Heart right ventricle (tissue), 16 donors: ENCODE measurements around the gene PTTG1IP. TPM values are rescaled to one million over a fixed set of nuclear protein-coding genes. Genes with fewer than 3 reads are reported as not detected.

Source experiments
- ATAC-seq, 8 donors: fragments of 200-7000 bp; cut with Tn5 transposase; one replicate each; pipeline ENCODE4 v1.9.1; 2020; ENCODE audit warnings: mild to moderate bottlenecking in 8 of 8, moderate library complexity in 8 of 8, moderate number of reproducible peaks in 1 of 8
- DNase-seq, 2 donors: peaks; one replicate each; pipeline ENCODE4 v3.0.0-alpha.2; 2020
- H3K27ac ChIP-seq, 10 donors: fragments of 200-600 bp; sonication (generic) in 2 of 10; one replicate each; pipeline versions ENCODE4 v1.5.0 to v1.8.0; 2020 to 2022; ENCODE audit warnings: mild to moderate bottlenecking in 3 of 10
- H3K27me3 ChIP-seq, 7 donors: fragments of 200-600 bp; one replicate each; pipeline ENCODE4 v1.8.0; 2021 to 2022; ENCODE audit warnings: mild to moderate bottlenecking in 2 of 7
- H3K36me3 ChIP-seq, 9 donors: fragments of 200-600 bp; sonication (generic) in 1 of 9; one replicate each; pipeline versions ENCODE4 v1.5.0 to v1.8.0; 2020 to 2022; ENCODE audit warnings: mild to moderate bottlenecking in 2 of 9
- H3K4me1 ChIP-seq, 9 donors: fragments of 200-600 bp; sonication (generic) in 1 of 9; one replicate each; pipeline versions ENCODE4 v1.5.0 to v1.8.0; 2020 to 2022; ENCODE audit warnings: mild to moderate bottlenecking in 4 of 9
- H3K4me3 ChIP-seq, 10 donors: fragments of 200-600 bp; sonication (generic) in 2 of 10; one replicate each; pipeline versions ENCODE4 v1.5.0 to v1.8.0; 2020 to 2022; ENCODE audit warnings: mild to moderate bottlenecking in 7 of 10, moderate library complexity in 2 of 10
- H3K9me3 ChIP-seq, 11 donors: fragments of 200-600 bp in 10 of 11; sonication (generic) in 2 of 11; one replicate each; pipeline versions ENCODE4 v1.5.0 to v1.8.0; 2013 to 2022; ENCODE audit warnings: mild to moderate bottlenecking in 2 of 11, control low read depth in 1 of 11, moderate library complexity in 1 of 11
- CTCF ChIP-seq, 9 donors: fragments of 200-600 bp; sonication (generic) in 2 of 9; IDR thresholded peaks; one replicate each; pipeline versions ENCODE4 v1.5.0 to v1.8.0; 2021 to 2022; ENCODE audit warnings: antibody characterized with exemption in 9 of 9, mild to moderate bottlenecking in 5 of 9, moderate library complexity in 1 of 9
- WGBS, 2 donors: extraction: QIAGEN DNeasy Blood & Tissue Kit; methylation state at CpG; one replicate each; pipeline ENCODE4 v1.1.7; 2013; ENCODE audit warnings: inconsistent platforms in 1 of 2; 5-methylcytosine and 5-hydroxymethylcytosine counted together
- intact Hi-C, 10 donors: fragments of 100-400 bp; cut with DNase I; formaldehyde crosslinking; loops; one replicate each; pipeline versions ENCODE4 v1.11.1 to v1.14.2; 2022
- polyA plus RNA-seq, 2 donors: library from polyadenylated mRNA; stranded (reverse); fragments of 200-250 nt; gene quantifications; one replicate each; pipeline ENCODE4 v1.2.3, GENCODE V29; 2013
- total RNA-seq, 10 donors: library from RNA; stranded (reverse); fragmentation: NEBNext Ultra II Directional in 3 of 10; extraction: Animal tissue kit (Norgen Biotek cat#: 25700) in 3 of 10; gene quantifications; one replicate each; pipeline versions ENCODE4 v1.2.1 to v1.2.4, GENCODE V29; 2021 to 2023
- donor health status: Arrhythmogenic right ventricular cardiomyopathy.
- donor health status: ischemic (EF 13 %, LVEDD 7.1; RV severe dilation, severe dysfunction).
- donor health status: healthy with polysubstance abuse.
- donor health status: DM: no; HTN: yes; CAD: no.
- donor health status: DM: no; HTN: no; CAD: no.
- donor health status: ischemic (EF 25% LVEDD 6.9; RV normal size, moderate dysfunction).
- donor health status: ischemic (EF 25% LVEDD 5.7; RV mildly dilated, moderate dysfunction).
- donor health status: healthy.
- donor health status: DM: yes; HTN: yes; CAD: no.
- donor health status: Ischemic cardiomyopathy.
- donor health status: ischemic (EF 35%, LVEDD 5.7; RV mildly dilated, moderate dysfunction).
- donor health status: nonischemic (EF 11% LVEDD 7.7; RV severe dilation, severe dysfunction).
- donor health status: DM: yes; HTN: yes; CAD: no.
- donor health status: PGD.
- donor health status: ischemic (EF 29% LVEDD 5.4; RV normal size, mild dysfunction).
- donor health status: nonischemic (EF 23%, LVEDD 6.1; RV moderate dilation, normal function).

Gene PTTG1IP
- total and polyA plus RNA-seq, 12 donors = 109 to 188 (median 148) TPM

- peak overlapping the region in 1 of 10 donors; percentile 24 for H3K27ac ChIP-seq
- no peak for DNase-seq
- intact Hi-C loops = no loop called here
- no peak for TF ChIP-seq CTCF (IDR thresholded peaks at IDR 0.05)
- peaks cover 0 to 83% (median 0%) of the 10 kb centered on the region in 9 donors for H3K36me3 ChIP-seq
- no peak for ATAC-seq
- peaks cover 0 to 25% (median 0%) of the 10 kb centered on the region in 7 donors for H3K27me3 ChIP-seq
- H3K4me1 ChIP-seq = peaks cover 0 to 36% (median 4%) of the 10 kb centered on the region in 9 donors
- 77 to 79% methylated on average over 18 of the region's 18 CpGs for WGBS, 2 donors
- no peaks in the 10 kb centered on the region for H3K9me3 ChIP-seq
- no peak overlapping the region for H3K4me3 ChIP-seq
Observed at GRCh38 chr21:44903050-44903685, 29.7 kb upstream of the PTTG1IP start.

- no peak for DNase-seq
- Histone ChIP-seq H3K4me1 (peaks cover 0 to 36% (median 0%) of the 10 kb centered on the region in 9 donors), H3K27ac (peak overlapping the region in 1 of 10 donors; percentile 24), H3K36me3 (peaks cover 0 to 90% (median 0%) of the 10 kb centered on the region in 9 donors), H3K27me3 (peaks cover 0 to 26% (median 3%) of the 10 kb centered on the region in 7 donors), H3K4me3 (no peak overlapping the region), H3K9me3 (no peaks in the 10 kb centered on the region)
- no peak for ATAC-seq
- no peak for TF ChIP-seq CTCF (IDR thresholded peaks at IDR 0.05)
- 92 to 93% methylated on average over 30 of the region's 30 CpGs for WGBS, 2 donors
- intact Hi-C loops = no loop called here
Observed at GRCh38 chr21:44902268-44903049, 29.0 kb upstream of the PTTG1IP start.

GRCh38 chr21:44901391-44902074, 28.0 kb upstream of the PTTG1IP start:
- DNase-seq (no peak), ATAC-seq (no peak)
- no peak for TF ChIP-seq CTCF (IDR thresholded peaks at IDR 0.05)
- H3K27ac ChIP-seq = no peak overlapping the region
- no peaks in the 10 kb centered on the region for H3K9me3 ChIP-seq
- H3K4me3 ChIP-seq = no peak overlapping the region
- H3K4me1 ChIP-seq = peaks cover 0 to 26% (median 0%) of the 10 kb centered on the region in 9 donors
- 79 to 85% methylated on average over 27 of the region's 27 CpGs for WGBS, 2 donors
- intact Hi-C loops = no loop called here
- peaks cover 0 to 90% (median 0%) of the 10 kb centered on the region in 9 donors for H3K36me3 ChIP-seq
- peaks cover 0 to 27% (median 3%) of the 10 kb centered on the region in 7 donors for H3K27me3 ChIP-seq

- peaks cover 0 to 24% (median 0%) of the 10 kb centered on the region in 9 donors for H3K4me1 ChIP-seq
Observed at GRCh38 chr21:44900559-44901251, 27.2 kb upstream of the PTTG1IP start.

More at GRCh38 chr21:44900559-44901251, 27.2 kb upstream of the PTTG1IP start:
- H3K9me3 ChIP-seq = no peaks in the 10 kb centered on the region
- no peak overlapping the region for H3K4me3 ChIP-seq
- WGBS, 2 donors = 83 to 89% methylated on average over 28 of the region's 28 CpGs
- H3K27me3 ChIP-seq = peaks cover 0 to 26% (median 3%) of the 10 kb centered on the region in 7 donors
- no peak overlapping the region for H3K27ac ChIP-seq
- H3K36me3 ChIP-seq = peaks cover 0 to 92% (median 0%) of the 10 kb centered on the region in 9 donors
- TF ChIP-seq CTCF (IDR thresholded peaks at IDR 0.05) = no peak
- ATAC-seq = no peak
- no peak for DNase-seq
- intact Hi-C loops = no loop called here
